Osteocyte (in vitro differentiated cells): ENCODE measurements around the gene PRM3. TPM values are rescaled to one million over a fixed set of nuclear protein-coding genes. Genes with fewer than 3 reads are reported as not detected.
"Not testable (repeated sequence)": the region's sequence is repeated elsewhere in the genome, so short reads cannot be mapped to it uniquely, and the experiment has no call there.

Experiments
- DNase-seq: peaks from one replicate; pipeline ENCODE4 v3.0.0; 2021; ENCODE audit warnings: mixed read lengths; ENCODE audit not compliant: unreplicated experiment; ENCODE audit errors: extremely low spot score
- H3K27ac Mint-ChIP-seq: one replicate; pipeline ENCODE4 v1.8.0; 2021; ENCODE audit warnings: mild to moderate bottlenecking, mixed read lengths; ENCODE audit not compliant: unreplicated experiment
- H3K27me3 Mint-ChIP-seq: one replicate; pipeline ENCODE4 v1.8.0; 2021; ENCODE audit warnings: mixed read lengths; ENCODE audit not compliant: unreplicated experiment
- H3K36me3 Mint-ChIP-seq: one replicate; pipeline ENCODE4 v1.8.0; 2021; ENCODE audit warnings: mixed read lengths; ENCODE audit not compliant: unreplicated experiment
- H3K4me1 Mint-ChIP-seq: one replicate; pipeline ENCODE4 v1.8.0; 2021; ENCODE audit warnings: mixed read lengths; ENCODE audit not compliant: unreplicated experiment
- H3K4me3 Mint-ChIP-seq: one replicate; pipeline ENCODE4 v1.8.0; 2021; ENCODE audit warnings: mild to moderate bottlenecking, moderate library complexity, mixed read lengths; ENCODE audit not compliant: unreplicated experiment
- H3K9me3 Mint-ChIP-seq: one replicate; pipeline ENCODE4 v1.8.0; 2021; ENCODE audit warnings: mixed read lengths; ENCODE audit not compliant: unreplicated experiment
- CTCF ChIP-seq: fragments of 200-600 bp; sonication (generic); IDR thresholded peaks from 2 replicates; pipeline ENCODE4 v1.5.0; 2021; ENCODE audit warnings: antibody characterized with exemption, mild to moderate bottlenecking, moderate library complexity
- total RNA-seq: library from RNA; stranded (reverse); gene quantifications from 2 replicates; pipeline ENCODE4 v1.2.1, GENCODE V29; 2021

PRM3 gene
- total RNA-seq, 1 donor from 2014 or later: not detected

GRCh38 chr16:11303405-11304138 is 30.1 kb upstream of the PRM3 start:
- no peak overlapping the region for H3K4me3 Mint-ChIP-seq
- H3K27ac Mint-ChIP-seq: no peak overlapping the region
- no peaks in the 10 kb centered on the region for H3K36me3 Mint-ChIP-seq
- no peak for DNase-seq
- H3K27me3 Mint-ChIP-seq: no peaks in the 10 kb centered on the region
- H3K9me3 Mint-ChIP-seq: no peaks in the 10 kb centered on the region
- TF ChIP-seq CTCF: no peak
- peaks cover 10% of the 10 kb centered on the region for H3K4me1 Mint-ChIP-seq

- Mint-ChIP-seq H3K4me3 (no peak overlapping the region), H3K9me3 (no peaks in the 10 kb centered on the region), H3K27ac (no peak overlapping the region), H3K27me3 (no peaks in the 10 kb centered on the region), H3K36me3 (no peaks in the 10 kb centered on the region), H3K4me1 (peaks cover 10% of the 10 kb centered on the region)
- TF ChIP-seq CTCF: no peak
- DNase-seq: no peak
Observed at GRCh38 chr16:11302977-11303376, 29.5 kb upstream of the PRM3 start.

GRCh38 chr16:11301645-11302501 is 28.4 kb upstream of the PRM3 start:
- Mint-ChIP-seq H3K9me3 (no peaks in the 10 kb centered on the region), H3K4me3 (no peak overlapping the region), H3K36me3 (no peaks in the 10 kb centered on the region), H3K27me3 (no peaks in the 10 kb centered on the region), H3K27ac (no peak overlapping the region), H3K4me1 (peaks cover 21% of the 10 kb centered on the region)
- TF ChIP-seq CTCF: no peak
- no peak for DNase-seq

DNA sequence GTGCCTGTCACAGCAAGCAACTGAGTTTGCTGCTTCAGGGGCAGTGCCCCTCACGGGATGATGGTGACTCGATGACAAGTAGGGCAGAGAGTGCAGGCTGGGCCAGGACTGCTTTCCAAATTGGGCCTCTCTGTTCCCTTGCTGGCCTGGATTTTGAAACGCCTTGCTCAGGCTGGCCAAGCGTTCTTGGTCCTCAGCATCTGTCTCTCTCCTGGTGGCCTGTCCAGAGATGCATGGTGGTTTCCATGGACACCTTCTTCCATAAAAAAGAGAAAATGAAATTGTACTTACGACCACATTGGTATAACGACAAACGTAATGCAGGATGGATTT is 27.1 kb upstream of the PRM3 start:
- no peak overlapping the region for H3K4me3 Mint-ChIP-seq
- no peaks in the 10 kb centered on the region for H3K36me3 Mint-ChIP-seq
- peaks cover 28% of the 10 kb centered on the region for H3K4me1 Mint-ChIP-seq
- H3K27me3 Mint-ChIP-seq: no peaks in the 10 kb centered on the region
- TF ChIP-seq CTCF: no peak
- no peak for DNase-seq
- no peaks in the 10 kb centered on the region for H3K9me3 Mint-ChIP-seq
- no peak overlapping the region for H3K27ac Mint-ChIP-seq

DNA sequence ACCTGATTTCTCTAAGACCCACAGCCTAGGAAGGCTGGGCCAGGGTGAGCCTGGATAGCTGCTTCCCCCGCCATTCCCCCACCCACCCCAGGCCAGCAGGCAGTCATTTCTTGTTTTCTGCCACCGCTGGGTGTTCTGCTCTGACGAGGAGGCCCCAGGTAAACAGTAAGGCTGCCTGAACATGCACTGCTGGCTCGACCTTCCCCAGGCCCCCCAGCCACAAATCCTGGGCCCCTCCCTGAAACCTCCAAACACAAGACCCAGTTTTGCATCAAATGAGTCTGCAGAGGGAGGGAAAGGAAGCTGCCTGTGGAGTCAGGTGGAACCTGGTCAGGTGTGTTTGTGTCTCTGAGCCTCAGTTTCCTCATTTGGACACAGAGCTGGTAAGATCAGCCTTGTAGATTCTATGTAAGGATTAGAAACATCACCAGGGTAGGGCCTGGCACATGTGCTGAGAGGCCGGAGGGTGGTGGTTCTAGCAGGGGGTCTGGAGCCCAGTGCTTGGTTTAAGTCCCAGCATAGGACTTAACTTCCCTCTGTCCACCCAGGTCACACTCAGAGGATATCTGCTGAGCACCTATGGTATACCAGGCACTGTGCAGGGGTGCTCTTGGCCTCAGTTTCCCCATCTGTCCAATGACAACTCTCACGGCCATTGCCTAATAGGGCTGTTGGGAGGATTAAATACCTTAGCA is 26.6 kb upstream of the PRM3 start:
- no peak overlapping the region for H3K4me3 Mint-ChIP-seq
- H3K4me1 Mint-ChIP-seq: peaks cover 29% of the 10 kb centered on the region
- no peaks in the 10 kb centered on the region for H3K36me3 Mint-ChIP-seq
- no peaks in the 10 kb centered on the region for H3K9me3 Mint-ChIP-seq
- no peaks in the 10 kb centered on the region for H3K27me3 Mint-ChIP-seq
- TF ChIP-seq CTCF: no peak
- H3K27ac Mint-ChIP-seq: no peak overlapping the region
- DNase-seq: no peak

DNA sequence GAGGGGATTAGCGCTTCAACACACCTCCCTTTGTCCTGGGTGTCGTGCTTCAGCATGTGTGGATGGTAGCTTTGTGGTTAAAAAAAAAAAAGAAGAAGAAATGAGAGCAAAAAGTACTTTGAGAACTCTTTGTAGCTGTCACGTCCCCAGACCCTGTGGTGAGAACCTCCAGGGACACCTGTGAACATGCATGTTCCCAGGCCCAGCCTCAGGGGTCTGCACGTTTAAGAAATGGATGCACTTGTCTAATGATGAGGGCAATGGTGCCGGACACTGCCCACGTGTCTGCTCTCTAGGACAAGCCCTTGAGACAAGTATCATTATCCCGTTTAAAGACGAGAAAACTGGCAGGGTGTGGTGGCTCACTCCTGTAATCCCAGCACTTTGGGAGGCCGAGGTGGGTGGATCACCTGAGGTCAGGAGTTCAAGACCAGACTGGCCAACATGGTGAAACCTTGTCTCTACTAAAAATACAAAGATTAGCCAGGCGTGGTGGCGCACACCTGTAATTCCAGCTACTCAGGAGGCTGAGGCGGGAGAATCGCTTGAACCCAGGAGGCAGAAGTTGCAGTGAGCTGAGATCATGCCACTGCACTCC is 25.6 kb upstream of the PRM3 start:
- not testable (repeated sequence) for H3K27me3 Mint-ChIP-seq, H3K27ac Mint-ChIP-seq, DNase-seq

More for the DNA sequence above, 25.6 kb upstream of the PRM3 start:
- not testable (repeated sequence) for H3K4me3 Mint-ChIP-seq, H3K36me3 Mint-ChIP-seq, H3K9me3 Mint-ChIP-seq
- H3K4me1 Mint-ChIP-seq: peaks cover 27% of the 10 kb centered on the region
